Natural killer cell (primary cell): ENCODE data around the gene MAP1S. TPM values are rescaled to one million over a fixed set of nuclear protein-coding genes. Genes with fewer than 3 reads are reported as not detected.

ENCODE experiments used
- ATAC-seq, 3 donors: fragments of 150-1000 bp in 2 of 3; fragments of 200-7000 bp in 1 of 3; cut with Tn5 transposase; 1 replicate in 1 of 3; 2 replicates in 2 of 3; pipeline ENCODE4 v1.10.0; 2021; ENCODE audit warnings: mild to moderate bottlenecking in 2 of 3, moderate library complexity in 2 of 3
- DNase-seq, 2 donors: peaks; one replicate each; pipeline versions ENCODE4 v3.0.0 to v3.0.0-alpha.2; 2013 to 2021; ENCODE audit warnings: mixed read lengths in 1 of 2
- H3K27ac ChIP-seq: one replicate; pipeline ENCODE4 v1.5.1; 2013; ENCODE audit warnings: mild to moderate bottlenecking, low read length
- H3K27me3 ChIP-seq: one replicate; pipeline ENCODE4 v1.6.1; 2013; ENCODE audit warnings: low read length; ENCODE audit not compliant: control insufficient read depth, insufficient read depth
- H3K36me3 ChIP-seq: one replicate; pipeline ENCODE4 v1.6.1; 2013; ENCODE audit warnings: low read length; ENCODE audit not compliant: control insufficient read depth, insufficient read depth
- H3K4me1 ChIP-seq: one replicate; pipeline ENCODE4 v1.6.1; 2013; ENCODE audit warnings: low read length; ENCODE audit not compliant: control insufficient read depth, insufficient read depth
- H3K4me3 ChIP-seq: one replicate; pipeline ENCODE4 v1.5.1; 2013; ENCODE audit warnings: low read length
- H3K9me3 ChIP-seq: one replicate; pipeline ENCODE4 v1.6.1; 2013; ENCODE audit warnings: low read length; ENCODE audit not compliant: control insufficient read depth, insufficient read depth
- H3K27ac Mint-ChIP-seq, 2 donors: one replicate each; pipeline ENCODE4 v1.8.0; 2022; ENCODE audit warnings: mild to moderate bottlenecking in 2 of 2, mixed read lengths in 2 of 2, moderate library complexity in 1 of 2
- H3K27me3 Mint-ChIP-seq, 2 donors: one replicate each; pipeline ENCODE4 v1.8.0; 2022; ENCODE audit warnings: low read depth in 2 of 2, mixed read lengths in 2 of 2
- H3K36me3 Mint-ChIP-seq: one replicate; pipeline ENCODE4 v1.8.0; 2022; ENCODE audit warnings: mixed read lengths
- H3K4me1 Mint-ChIP-seq, 2 donors: one replicate each; pipeline ENCODE4 v1.8.0; 2022; ENCODE audit warnings: mixed read lengths in 2 of 2
- H3K4me3 Mint-ChIP-seq: one replicate; pipeline ENCODE4 v1.8.0; 2022; ENCODE audit warnings: mild to moderate bottlenecking, moderate library complexity, mixed read lengths
- H3K9me3 Mint-ChIP-seq, 2 donors: one replicate each; pipeline ENCODE4 v1.8.0; 2022; ENCODE audit warnings: mixed read lengths in 2 of 2
- WGBS: methylation state at CpG from one replicate; pipeline ENCODE4 v1.1.7; 2013; ENCODE audit warnings: missing lambda C conversion rate; ENCODE audit not compliant: insufficient coverage; 5-methylcytosine and 5-hydroxymethylcytosine counted together
- intact Hi-C: fragments of 100-400 bp; cut with micrococcal nuclease; formaldehyde crosslinking; loops from one replicate; pipeline ENCODE4 v1.14.2; 2022
- total RNA-seq, 4 donors: library from RNA; stranded (reverse); fragments of 120-200 nt in 1 of 4; gene quantifications; one replicate each; pipeline versions ENCODE4 v1.2.3 to v1.2.4, GENCODE V29; 2013 to 2022
- TF ChIP-seq, protein P1 (sequence below): fragments of 200-600 bp; IDR thresholded peaks from one replicate; pipeline ENCODE4 v1.8.0; 2022; ENCODE audit warnings: antibody characterized with exemption

Gene MAP1S
- total RNA-seq, 3 donors from 2014 or later (not counting 1 experiment from before 2014, with no cell fraction given): 41.0 to 59.4 (median 45.8) TPM

- Mint-ChIP-seq H3K9me3 (no peaks in the 10 kb centered on the region), H3K27me3 (no peaks in the 10 kb centered on the region), H3K27ac (no peak overlapping the region), H3K4me1 (peaks cover 8 to 30% of the 10 kb centered on the region in 2 donors), H3K4me3 (no peak overlapping the region), H3K36me3 (no peaks in the 10 kb centered on the region)
- intact Hi-C loops: no loop called here
- DNase-seq (no peak), ATAC-seq (no peak)
- WGBS: 97% methylated on average over 20 of the region's 22 CpGs
- TF ChIP-seq, protein P1, sequence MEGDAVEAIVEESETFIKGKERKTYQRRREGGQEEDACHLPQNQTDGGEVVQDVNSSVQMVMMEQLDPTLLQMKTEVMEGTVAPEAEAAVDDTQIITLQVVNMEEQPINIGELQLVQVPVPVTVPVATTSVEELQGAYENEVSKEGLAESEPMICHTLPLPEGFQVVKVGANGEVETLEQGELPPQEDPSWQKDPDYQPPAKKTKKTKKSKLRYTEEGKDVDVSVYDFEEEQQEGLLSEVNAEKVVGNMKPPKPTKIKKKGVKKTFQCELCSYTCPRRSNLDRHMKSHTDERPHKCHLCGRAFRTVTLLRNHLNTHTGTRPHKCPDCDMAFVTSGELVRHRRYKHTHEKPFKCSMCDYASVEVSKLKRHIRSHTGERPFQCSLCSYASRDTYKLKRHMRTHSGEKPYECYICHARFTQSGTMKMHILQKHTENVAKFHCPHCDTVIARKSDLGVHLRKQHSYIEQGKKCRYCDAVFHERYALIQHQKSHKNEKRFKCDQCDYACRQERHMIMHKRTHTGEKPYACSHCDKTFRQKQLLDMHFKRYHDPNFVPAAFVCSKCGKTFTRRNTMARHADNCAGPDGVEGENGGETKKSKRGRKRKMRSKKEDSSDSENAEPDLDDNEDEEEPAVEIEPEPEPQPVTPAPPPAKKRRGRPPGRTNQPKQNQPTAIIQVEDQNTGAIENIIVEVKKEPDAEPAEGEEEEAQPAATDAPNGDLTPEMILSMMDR: no peak
- Histone ChIP-seq H3K27me3 (no peaks in the 10 kb centered on the region), H3K4me3 (no peak overlapping the region), H3K27ac (no peak overlapping the region), H3K4me1 (no peaks in the 10 kb centered on the region), H3K36me3 (peaks cover 45% of the 10 kb centered on the region), H3K9me3 (no peaks in the 10 kb centered on the region)
Observed at GRCh38 chr19:17733127-17733526, 13.8 kb downstream of the MAP1S start.

GRCh38 chr19:17734146-17734545 is 14.9 kb downstream of the MAP1S start:
- 97% methylated on average over 16 of the region's 16 CpGs for WGBS

DNA sequence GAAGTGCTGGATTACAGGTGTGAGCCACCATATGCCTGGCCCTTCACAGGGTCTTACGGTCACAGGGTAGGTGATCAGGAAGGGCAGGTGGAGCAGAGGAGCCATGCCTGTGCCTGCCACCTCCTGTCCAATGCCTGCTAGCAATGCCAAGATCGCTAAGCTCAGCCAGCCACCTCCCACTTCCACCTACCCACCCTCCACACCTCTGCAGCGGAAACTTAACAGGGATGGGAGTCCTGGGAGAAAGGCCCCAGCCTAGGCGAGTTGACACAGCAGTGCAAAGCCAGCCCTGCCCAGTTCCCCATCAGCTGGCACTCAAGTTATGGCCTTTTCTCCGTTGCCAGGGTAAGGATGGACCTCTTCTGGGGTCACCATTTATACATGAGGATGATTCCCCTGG is 16.1 kb downstream of the MAP1S start:
- intact Hi-C loops: no loop called here
- no peak overlapping the region for H3K27ac Mint-ChIP-seq
- peaks cover 36% of the 10 kb centered on the region for H3K36me3 ChIP-seq
- no peaks in the 10 kb centered on the region for H3K36me3 Mint-ChIP-seq
- H3K9me3 ChIP-seq: no peaks in the 10 kb centered on the region
- peaks cover 3 to 24% of the 10 kb centered on the region in 2 donors for H3K4me1 Mint-ChIP-seq
- no peak for DNase-seq
- ATAC-seq: no peak
- H3K27me3 ChIP-seq: no peaks in the 10 kb centered on the region
- H3K4me3 Mint-ChIP-seq: no peak overlapping the region
- no peak overlapping the region for H3K27ac ChIP-seq
- no peak overlapping the region for H3K4me3 ChIP-seq
- WGBS: 92% methylated on average over 5 of the region's 5 CpGs
- H3K9me3 Mint-ChIP-seq: no peaks in the 10 kb centered on the region
- H3K27me3 Mint-ChIP-seq: no peaks in the 10 kb centered on the region
- H3K4me1 ChIP-seq: no peaks in the 10 kb centered on the region
- TF ChIP-seq, protein P1: no peak

More at GRCh38 chr19:17734146-17734545, 14.9 kb downstream of the MAP1S start:
- H3K4me3 Mint-ChIP-seq: no peak overlapping the region
- peaks cover 8 to 30% of the 10 kb centered on the region in 2 donors for H3K4me1 Mint-ChIP-seq
- Histone ChIP-seq H3K36me3 (peaks cover 40% of the 10 kb centered on the region), H3K27ac (no peak overlapping the region), H3K4me3 (no peak overlapping the region), H3K9me3 (no peaks in the 10 kb centered on the region), H3K27me3 (no peaks in the 10 kb centered on the region), H3K4me1 (no peaks in the 10 kb centered on the region)
- TF ChIP-seq, protein P1: no peak
- H3K27ac Mint-ChIP-seq: no peak overlapping the region
- no peaks in the 10 kb centered on the region for H3K36me3 Mint-ChIP-seq
- no peak for ATAC-seq
- intact Hi-C loops: no loop called here
- no peak for DNase-seq
- H3K9me3 Mint-ChIP-seq: no peaks in the 10 kb centered on the region
- H3K27me3 Mint-ChIP-seq: no peaks in the 10 kb centered on the region

GRCh38 chr19:17737690-17738153 is 18.4 kb downstream of the MAP1S start:
- H3K9me3 Mint-ChIP-seq: no peaks in the 10 kb centered on the region
- H3K27ac ChIP-seq: no peak overlapping the region
- peaks cover 27% of the 10 kb centered on the region for H3K36me3 ChIP-seq
- 97% methylated on average over 7 of the region's 7 CpGs for WGBS
- peaks cover 0 to 10% of the 10 kb centered on the region in 2 donors for H3K4me1 Mint-ChIP-seq
- no peak overlapping the region for H3K27ac Mint-ChIP-seq
- TF ChIP-seq, protein P1: no peak
- H3K27me3 Mint-ChIP-seq: no peaks in the 10 kb centered on the region
- no peaks in the 10 kb centered on the region for H3K4me1 ChIP-seq
- H3K36me3 Mint-ChIP-seq: no peaks in the 10 kb centered on the region
- DNase-seq (no peak), ATAC-seq (no peak)
- no peak overlapping the region for H3K4me3 ChIP-seq
- intact Hi-C loops: no loop called here
- H3K4me3 Mint-ChIP-seq: no peak overlapping the region
- no peaks in the 10 kb centered on the region for H3K9me3 ChIP-seq
- H3K27me3 ChIP-seq: no peaks in the 10 kb centered on the region
